Measurements from ENCODE around the gene PDK4. TPM values are rescaled to one million over a fixed set of nuclear protein-coding genes. Genes with fewer than 3 reads are reported as not detected.

PDK4 gene
- polyA plus RNA-seq = 1.4 and 3.8 TPM in 2 replicates

DNA sequence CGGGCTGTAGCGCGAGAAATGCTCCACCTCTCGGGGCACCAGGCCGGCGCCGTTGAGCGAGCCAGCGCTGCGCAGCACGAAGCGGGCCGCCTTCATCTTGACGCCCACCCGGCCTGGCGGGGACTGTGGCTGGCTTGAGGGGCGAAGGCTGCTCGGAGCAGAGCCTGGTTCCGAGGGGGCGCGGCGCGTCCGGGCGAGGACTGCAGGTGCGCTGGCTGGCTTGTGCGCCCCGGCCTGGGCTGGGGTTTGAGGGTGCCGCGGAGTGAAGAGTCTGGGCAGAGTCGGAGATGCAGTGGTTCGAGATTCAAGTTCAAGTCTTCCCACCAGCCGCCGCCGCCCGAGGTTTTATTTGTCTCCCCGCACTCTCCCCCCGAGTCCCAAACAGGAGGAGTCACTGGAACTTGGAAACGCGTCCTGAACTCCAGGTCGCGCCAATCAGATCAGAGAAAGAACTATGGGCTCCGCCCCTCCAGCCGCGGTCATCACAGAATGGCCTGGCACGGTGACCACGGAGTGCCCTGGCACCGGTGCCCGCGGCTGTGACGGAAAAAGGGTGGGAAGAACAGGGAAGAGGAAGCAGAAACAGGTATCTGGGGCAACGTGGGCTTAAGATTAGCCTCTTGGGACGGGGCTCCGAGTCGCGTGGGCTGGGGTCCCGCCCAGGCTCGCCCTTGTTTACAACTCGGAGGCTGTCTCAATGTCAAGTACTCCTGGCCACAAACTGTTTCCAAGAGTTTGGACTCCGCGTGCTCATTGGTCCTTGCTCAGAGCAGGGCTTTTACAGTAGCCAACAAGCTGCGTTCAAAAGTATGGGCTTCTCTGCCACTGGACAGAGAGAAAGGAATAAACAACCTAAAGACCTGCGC is at the start of gene PDK4:
PDK4 (minus strand) TSS at position 319 of the 866 bp plus-strand sequence; CDS start at position 96, 223 bp downstream.

Other genes with a start within 250 kb of the PDK4 start
- gene PON3, start 200.1 kb downstream of the PDK4 start, polyA plus RNA-seq = 0.32 and 0.34 TPM in 2 replicates
- gene PON2, start 161.5 kb downstream of the PDK4 start, polyA plus RNA-seq = 50.9 and 121 TPM in 2 replicates
- not detected in 2 replicates for gene ASB4, start 110.6 kb downstream of the PDK4 start, polyA plus RNA-seq
- gene DYNC1I1, start 176.0 kb upstream of the PDK4 start, polyA plus RNA-seq = 77.7 and 92.1 TPM in 2 replicates

All from Purkinje cell (primary cell).